Smooth muscle cell of the brain vasculature (primary cell): ENCODE data around the gene SCLY.
"Not testable (repeated sequence)": the region's sequence is repeated elsewhere in the genome, so short reads cannot be mapped to it uniquely, and the experiment has no call there.

Experiments
- DNase-seq: peaks from one replicate; pipeline ENCODE4 v3.0.0-alpha.2; 2012; ENCODE audit warnings: low read depth, low spot score

Gene SCLY

DNA sequence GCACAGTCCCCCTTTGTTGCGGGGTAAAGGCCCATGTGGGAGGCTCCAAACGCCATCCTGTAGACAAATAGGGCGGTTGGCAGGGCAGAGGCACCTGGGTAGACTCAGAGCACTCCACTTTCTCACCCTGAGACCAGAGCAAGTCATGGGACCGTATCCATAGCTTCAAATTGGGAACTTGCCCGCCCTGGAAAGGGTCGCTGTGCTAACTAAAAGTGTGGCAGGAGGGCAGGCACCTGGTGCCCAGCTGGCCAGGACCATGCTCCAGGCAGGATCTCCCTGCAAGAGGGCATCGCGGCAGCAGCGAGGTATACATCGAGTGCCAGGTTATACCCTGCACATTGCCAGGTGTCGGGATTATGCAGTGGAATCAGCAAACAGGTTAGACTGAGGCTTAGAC lies 20.8 kb upstream of the SCLY start:
- no peak for DNase-seq

DNA sequence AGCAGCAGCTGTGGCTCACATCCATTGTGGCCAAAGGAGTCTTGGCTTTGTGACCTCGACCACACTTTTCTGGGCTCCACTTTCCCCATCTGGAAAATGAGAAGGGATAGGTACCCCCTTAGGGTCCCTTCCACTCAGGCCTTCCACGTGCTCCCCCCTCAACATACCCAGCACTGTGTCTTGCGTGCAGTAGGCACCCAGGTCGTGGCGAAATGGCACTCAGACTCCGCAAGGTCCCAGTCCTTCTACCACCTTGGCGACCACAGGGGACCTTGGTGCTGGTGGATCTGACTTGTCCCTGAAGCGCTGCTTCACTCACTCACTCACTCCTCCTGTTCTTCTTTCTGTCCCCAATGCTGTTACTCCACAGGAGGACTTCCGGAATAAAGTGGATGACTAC lies 19.9 kb upstream of the SCLY start:
- no peak for DNase-seq

DNA sequence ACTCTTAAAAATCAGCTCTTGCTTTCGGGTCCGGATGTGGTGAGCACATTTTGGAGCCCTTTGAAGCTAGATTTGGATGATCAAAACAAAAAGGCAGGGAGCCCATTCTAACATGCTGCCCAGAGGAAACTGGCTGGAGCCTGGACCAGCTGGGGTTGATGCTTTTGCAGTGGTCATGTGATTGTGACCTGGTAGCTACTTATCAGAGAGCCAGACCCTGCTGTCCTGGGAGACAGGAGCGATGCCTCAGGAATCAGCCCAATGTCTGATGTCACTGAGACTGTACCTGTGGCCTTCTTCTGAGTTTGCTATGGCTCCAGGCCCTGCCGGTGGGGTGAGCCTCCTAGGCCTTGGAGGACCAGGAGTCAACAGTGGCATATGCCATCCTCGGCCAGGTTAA lies 18.7 kb upstream of the SCLY start:
- no peak for DNase-seq

DNA sequence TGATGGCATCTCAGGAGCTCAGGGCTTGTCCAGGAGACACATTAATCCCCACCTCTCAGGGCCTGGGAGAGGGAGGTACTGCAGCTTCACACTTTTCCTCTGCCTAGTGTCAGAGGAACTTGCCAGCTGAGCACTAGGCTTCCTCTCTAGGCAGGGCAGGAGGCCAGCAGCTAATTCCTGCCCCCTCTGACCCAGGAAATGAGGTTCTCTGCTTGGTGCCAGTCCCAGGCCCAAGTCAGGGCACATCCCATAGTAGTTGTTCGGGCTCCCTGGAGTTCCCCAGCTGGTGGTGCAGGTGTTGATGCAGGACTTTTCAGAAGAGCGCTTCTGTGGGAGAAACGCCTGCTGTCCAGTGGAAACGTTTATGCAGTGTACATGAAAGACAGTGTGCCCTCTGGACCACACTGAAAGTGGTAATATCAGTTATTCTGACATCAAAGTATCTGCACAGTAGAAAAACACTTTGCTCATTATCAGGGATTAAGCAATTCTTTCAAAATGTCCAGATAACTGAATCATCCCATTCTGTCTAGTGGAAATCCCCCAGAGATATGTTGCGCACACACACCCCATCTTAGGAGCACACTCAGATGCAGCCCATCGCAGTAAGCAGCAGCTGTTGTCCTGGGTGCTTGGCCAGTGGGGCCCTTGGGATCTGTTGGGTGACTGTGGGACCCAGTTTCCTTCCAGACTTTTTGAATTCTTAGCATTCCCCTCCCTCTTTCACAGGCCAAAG lies 17.8 kb upstream of the SCLY start:
- no peak for DNase-seq

DNA sequence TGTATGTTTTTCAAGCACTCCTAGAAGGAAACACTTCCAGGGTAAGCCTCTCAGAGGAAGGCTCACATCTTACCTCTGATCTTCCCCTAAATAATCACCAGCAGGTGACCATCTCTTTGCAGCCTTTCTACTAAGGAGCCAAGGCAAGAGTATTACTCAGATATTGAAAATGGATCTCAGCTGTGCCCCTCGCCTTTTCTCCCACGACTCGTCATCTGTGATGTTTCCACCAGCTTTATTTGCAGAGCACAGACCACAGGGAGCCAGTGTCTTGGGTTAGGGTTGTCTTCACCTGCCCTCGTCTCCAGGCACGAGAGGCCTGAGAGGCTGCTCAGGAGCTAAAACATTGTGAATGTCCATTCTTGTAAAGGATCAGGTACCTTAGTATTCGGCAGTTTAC lies 16.9 kb upstream of the SCLY start:
- DNase-seq, result no peak

DNA sequence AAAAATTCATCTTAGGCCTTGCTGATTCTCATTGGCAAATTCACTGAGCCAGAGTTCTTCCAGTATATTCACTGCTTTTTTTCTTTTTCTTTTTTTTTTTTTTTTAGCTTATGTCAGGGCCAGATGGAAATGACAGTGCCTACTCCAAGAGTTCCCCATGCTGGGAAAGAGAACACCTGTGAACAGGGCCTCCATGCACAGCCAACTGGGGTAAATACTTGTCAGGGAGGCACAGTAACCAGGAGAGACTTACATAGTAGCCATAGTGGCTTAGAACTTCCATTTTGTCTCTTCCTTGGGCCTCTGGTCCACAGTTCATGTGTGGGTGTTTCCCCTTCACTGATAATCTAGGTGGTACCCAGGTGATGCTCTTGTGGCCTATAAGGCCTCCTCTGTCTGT lies 15.2 kb upstream of the SCLY start:
- no peak for DNase-seq

DNA sequence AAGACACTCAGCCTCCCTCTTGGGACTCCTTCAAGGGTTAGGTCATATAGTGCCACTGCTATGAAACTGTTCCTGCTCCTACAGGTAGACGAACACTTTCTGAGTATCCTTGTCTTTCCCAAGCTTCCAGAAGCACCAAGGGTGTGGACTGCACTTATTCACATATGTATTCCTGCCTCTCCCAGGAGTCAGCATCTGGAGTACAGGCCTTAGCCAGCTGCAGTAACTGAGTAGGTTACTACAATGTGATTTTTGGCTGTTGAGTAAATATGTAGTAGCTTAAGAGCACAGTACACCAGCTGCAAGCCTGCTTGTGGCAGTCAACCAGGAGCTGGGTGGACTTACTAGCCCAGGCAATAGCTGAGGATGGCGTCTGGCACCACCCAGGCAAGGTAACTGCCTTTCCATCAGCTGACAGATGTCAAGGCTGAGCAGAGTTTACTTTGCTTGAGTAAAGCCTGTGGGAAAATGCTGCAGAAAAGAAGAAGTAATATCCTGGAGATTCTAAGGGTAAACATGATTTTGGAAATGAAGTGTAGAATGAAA lies 14.0 kb upstream of the SCLY start:
- DNase-seq, result no peak

DNA sequence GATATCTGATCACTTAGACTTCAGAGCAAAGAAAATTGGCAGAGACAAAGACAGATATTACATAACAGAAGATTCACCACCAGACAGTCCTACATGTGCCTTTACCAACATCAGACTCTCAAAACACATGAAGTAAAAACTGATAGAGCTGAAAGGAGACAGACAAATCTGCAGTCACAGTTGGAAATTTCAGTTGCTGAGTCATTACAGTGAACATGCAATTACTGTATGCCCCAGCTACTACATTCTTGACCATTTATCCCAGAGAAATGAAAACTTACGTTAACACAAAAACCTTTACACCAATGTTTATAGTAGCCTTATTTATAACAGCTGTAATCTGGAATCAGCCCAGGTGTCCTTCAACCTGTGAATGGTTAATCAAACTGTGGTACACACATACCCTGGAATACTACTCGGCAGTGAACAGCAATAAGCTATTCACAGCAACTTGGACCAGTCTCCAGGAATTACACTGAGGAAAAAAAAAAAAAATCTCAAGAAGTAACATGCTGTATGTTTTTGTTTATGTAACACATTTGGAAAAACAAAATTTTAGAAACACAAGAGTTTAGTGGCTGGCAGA lies 7.5 kb upstream of the SCLY start:
- no peak for DNase-seq

DNA sequence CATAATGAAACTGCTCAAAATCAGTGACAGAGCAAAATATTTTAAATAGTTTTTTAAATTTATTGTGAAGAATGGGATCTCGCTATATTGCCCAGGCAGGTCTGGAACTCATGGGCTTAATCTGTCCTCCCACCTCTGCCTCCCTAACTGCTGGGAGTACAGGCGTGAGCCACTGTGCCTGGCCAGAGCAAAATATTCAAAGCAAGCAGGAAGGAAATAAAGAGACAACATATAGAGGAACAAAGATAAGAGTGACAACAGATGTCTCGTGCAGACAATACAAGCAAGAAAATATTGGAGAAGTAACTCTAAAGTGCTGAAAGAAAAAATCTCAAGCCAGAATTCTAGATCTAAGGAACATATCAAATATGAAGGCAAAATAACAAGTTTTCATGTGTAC lies 5.0 kb upstream of the SCLY start:
- DNase-seq, result no peak

DNA sequence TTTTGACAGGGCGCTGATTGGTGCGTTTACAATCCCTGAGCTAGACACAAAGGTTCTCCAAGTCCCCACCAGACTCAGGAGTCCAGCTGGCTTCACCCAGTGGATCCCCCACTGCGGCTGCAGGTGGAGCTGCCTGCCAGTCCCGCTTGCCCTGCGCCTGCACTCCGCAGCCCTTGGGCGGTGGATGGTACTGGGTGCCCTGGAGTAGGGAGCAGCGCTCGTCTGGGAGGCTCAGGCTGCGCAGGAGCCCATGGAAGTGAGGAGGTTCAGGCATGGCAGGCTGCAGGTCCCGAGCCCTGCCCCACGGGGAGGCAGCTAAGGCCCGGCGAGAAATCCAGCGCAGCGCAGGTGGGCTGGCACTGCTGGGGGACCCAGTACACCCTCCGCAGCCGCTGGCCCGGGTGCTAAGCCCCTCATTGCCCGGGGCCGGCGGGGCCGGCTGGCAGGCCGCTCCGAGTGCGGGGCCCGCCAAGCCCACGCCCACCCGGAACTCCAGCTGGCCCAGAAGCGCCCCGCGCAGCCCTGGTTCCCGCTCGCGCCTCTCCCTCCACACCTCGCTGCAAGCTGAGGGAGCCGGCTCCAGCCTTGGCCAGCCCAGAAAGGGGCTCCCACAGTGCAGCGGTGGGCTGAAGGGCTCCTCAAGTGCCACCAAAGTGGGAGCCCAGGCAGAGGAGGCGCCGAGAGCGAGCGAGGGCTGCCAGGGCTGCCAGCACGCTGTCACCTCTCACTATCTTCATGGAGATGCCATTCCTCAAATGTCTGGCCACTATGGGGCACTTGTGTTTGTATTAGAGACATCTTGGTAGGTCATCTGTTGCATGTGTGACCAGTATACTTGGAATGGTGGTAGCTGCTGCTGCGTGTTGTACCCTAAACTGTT lies 2.9 kb upstream of the SCLY start:
- not testable (repeated sequence) for DNase-seq

DNA sequence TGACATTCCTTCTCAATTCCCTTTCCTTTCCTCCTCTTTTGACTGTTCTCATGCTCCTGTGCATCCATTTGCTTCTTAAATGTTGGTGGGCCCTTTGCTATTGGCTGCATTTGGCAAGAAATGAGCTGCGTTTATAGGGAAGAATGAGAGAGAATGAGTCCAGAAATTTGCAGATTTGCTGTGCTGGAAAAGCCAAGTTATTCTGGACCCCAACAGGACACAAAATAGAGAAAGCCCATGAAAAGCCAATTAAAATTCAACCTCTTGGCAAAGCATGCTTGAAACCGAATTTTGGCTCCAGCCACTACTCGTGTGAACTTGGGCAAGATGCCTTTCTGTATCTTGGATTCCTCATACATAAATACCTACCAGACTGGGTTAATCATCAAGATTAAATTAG lies 1.3 kb upstream of the SCLY start:
- no peak for DNase-seq

DNA sequence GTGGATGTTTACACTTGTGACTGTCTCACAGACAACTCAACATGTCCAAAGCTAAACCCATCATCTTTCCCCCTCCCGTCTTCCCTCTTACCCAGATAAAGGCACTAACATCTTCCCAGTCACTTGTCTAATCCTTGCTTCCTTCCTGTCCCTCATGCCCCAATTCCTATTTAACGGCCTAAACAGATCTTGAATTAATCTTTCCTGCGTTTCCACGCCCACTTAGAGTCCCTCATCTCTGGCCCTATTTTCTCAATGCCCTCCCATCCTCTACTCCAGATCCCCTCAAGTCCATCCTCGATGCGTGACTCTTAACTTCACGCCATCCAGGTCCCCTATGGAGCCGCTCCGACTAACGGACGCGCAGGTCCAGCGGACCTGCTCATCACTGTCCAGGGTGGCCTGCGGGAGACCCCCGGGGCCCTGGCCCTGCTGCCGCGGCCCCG lies 682 bp upstream of the SCLY start:
- no peak for DNase-seq

DNA sequence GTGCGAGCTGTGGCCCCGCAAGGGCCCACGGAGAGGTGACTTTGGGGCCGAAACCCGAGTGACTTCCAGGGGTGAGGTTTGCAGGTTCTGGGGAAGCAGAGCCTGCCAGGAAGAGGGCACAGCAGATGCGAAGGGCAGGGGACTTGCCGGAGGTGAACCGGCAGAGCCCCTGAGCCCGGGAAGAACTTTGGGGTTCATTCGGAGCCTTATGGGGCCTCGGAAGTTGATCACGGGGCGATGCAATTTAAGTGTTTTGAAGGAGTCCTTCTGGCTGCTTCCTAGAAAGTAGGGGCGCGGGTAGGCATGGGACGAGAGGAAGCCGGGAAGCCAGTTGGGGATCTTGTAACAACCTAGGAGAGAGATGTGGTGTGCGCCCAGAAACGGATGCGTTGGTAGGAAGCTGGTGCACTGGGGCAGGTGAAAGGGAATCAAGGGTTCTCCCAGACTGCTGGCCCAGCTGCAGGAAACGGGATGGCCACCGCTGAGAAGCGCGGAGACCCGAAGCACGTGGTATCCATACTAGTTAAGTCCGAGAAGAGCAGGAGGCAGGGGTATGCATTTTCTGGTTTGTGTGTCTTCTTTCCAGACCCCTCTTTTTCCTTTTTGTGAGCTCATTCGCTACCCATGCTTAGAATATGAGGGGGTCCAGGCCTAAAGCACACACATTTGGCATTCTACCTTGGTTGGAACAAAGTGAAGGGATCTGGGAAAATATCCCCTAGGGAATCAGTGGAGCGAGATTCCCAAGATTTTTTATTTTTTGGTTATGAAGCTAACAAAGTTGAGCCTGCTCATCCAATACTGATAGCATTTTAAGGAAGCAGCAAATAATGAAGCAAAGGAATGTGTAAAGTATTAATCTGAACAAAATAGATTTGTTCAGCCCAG lies 758 bp downstream of the SCLY start:
- no peak for DNase-seq

DNA sequence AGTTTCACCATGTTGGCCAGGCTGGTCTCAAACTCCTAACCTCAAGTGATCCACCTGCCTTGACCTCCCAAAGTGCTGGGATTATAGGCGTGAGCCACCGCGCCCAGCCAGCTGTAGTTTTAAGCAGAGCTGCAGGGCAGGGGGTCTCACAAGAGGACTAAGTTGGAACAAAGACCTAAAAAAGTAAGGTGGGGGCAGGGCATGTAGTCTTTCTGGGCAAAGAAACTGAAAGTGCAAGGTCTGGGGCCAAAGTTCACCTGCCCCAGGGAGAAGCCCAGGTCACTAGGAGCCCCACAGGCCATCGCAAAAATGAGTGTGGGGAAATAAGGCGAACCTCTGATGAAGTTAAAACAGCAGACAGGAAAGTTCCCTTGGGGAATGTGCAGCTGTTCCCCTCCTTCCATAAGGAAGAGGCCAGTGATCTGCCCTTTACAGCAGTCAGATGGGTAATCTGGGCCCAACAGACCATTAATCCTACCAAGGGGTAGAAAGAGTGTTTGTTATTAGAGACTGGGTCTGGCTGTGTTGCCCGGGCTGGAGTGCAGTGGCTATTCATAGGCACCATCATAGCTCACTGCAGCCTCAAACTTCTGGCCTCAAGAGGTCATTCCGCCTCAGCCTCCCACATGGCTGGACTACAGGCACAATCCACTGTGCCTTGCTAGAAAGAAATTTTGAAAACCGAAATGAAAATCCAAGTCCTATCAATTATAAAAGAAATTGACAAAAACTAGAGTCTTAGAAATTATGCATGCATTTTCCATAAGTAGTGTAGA lies 2.8 kb downstream of the SCLY start:
- no peak for DNase-seq

DNA sequence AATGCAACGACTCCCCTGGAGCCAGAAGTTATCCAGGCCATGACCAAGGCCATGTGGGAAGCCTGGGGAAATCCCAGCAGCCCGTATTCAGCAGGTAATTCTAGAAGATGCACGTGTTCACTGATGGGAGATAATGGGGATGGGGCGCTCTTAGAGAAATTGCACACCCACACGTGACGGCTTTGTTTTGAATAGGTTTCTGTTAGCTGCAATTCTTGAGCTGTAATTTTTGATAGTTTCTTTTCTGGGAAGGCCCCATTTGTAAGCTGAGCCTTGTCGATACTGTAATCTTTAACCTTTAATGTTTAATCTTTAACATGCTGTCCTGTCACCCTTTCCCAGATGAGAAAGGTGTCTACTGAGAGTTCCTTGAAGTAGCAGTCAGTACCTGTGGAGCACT lies 3.6 kb downstream of the SCLY start:
- DNase-seq, result no peak

DNA sequence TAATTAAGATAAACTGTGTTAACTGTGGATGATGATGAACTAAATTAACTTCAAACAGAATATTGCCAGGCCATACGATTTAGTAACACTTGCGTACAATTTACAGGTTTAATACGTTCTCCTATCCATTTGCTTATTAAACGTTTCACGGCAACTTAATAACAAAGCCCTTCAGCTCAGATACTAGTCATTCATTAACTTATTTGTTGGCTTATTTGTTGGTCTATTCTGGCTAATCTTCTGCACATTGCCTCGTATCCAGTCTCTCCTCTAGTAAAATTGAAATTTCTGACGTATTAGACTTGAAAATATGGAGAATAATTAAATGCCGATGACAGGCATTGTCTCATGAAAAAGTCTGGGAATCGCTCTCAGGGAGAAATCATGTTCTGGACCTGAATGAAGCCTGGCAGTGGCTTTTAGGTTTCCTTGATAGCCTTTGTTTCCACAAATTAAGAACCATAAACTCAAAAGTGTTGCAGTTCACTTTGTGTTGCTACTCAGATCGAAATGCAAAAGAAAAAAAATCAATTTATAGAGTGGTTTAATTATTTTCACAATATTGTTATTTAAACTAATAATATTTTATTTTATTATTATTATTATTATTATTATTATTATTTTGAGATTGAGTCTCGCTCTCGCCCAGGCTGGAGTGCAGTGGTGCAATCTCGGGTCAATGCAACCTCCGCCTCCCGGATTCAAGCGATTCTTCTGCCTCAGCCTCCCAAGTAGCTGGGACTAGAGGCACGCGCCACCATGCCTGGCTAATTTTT lies 4.5 kb downstream of the SCLY start:
- no peak for DNase-seq

DNA sequence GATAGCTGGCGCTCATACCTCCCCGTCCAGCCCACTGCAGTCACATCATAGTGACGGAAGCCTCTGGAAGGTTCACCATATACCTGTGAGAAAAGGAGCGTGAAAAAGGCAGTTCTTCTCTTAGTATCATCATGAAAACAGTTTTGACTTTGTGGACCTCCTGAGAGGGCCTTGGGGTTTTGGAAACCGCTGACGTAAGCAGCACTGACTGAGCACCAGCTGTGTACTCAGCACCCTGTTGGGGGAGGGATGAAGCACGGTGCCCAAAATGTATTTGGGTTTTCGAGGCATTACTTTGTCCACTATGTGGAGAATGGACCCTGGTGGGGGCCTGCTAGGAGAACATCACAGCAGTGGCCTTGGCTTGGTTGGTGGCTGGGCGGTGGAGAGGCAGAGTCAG lies 5.4 kb downstream of the SCLY start:
- no peak for DNase-seq

DNA sequence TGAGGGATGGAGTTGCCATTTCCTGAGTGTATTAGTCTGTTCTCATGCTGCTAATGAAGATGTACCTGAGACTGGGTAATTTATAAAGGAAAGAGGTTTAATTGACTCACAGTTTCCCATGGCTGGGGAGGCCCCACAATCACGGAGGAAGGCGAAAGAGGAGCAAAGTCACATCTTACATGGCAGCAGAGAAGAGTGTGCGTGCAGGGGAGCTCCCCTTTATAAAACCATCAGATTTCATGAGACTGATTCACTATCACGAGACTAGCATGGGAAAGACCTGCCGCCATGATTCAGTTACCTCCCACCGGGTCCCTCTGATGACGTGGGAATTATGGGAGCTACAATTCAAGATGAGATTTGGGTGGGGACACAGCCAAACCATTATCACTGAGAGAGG lies 5.9 kb downstream of the SCLY start:
- DNase-seq, result not testable (repeated sequence)

DNA sequence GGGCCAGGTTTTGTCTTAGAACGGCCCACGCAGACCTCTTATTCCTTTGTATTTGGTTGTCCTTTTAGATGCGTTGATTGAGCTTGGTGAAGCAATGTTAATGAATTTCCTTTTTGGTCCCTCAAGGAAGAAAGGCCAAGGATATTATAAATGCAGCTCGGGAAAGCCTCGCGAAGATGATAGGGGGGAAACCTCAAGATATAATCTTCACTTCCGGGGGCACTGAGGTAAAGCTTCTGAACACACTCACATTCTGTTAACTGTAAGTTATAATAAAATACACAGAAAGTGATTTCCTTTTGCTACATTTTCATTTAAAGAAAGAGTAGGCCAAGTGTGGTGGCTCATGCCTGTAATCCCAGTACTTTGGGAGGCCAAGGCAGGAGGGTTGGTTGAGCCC lies 7.1 kb downstream of the SCLY start:
- no peak for DNase-seq
